Brain microvascular endothelial cell (primary cell): ENCODE results near the gene SNPH.
"Not testable (repeated sequence)": the region's sequence is repeated elsewhere in the genome, so short reads cannot be mapped to it uniquely, and the experiment has no call there.

Source experiments
- DNase-seq: peaks from one replicate; pipeline ENCODE4 v3.0.0-alpha.2; 2020
- H3K27ac ChIP-seq: fragments of 250-450 bp; sonication (Bioruptor Pico); 2 replicates; pipeline ENCODE4 v1.5.1; 2020; ENCODE audit warnings: mild to moderate bottlenecking, moderate library complexity
- H3K27me3 ChIP-seq: fragments of 250-450 bp; sonication (Bioruptor Pico); replicated peaks from 2 replicates; pipeline ENCODE4 v1.5.1; 2020; ENCODE audit warnings: mild to moderate bottlenecking
- H3K36me3 ChIP-seq: fragments of 250-450 bp; sonication (Bioruptor Pico); replicated peaks from 2 replicates; pipeline ENCODE4 v1.5.1; 2020; ENCODE audit warnings: mild to moderate bottlenecking
- H3K4me3 ChIP-seq: 2 replicates; pipeline ENCODE4 v1.5.1; 2011; ENCODE audit warnings: low read depth, mild to moderate bottlenecking, control low read depth, low read length, moderate library complexity
- in situ Hi-C: cut with HindIII; loops from 2 replicates; pipeline ENCODE4 v1.10.0; 2017; ENCODE audit warnings: low sequenced_read_pairs, low pct_ligation_motif_present
- TF ChIP-seq, protein P1 (sequence below): IDR thresholded peaks from 2 replicates; pipeline ENCODE4 v1.5.1; 2011; ENCODE audit warnings: low read depth, mild to moderate bottlenecking, moderate library complexity, low read length, control low read depth, inconsistent platforms; ENCODE audit errors: missing control alignments

The SNPH gene, protein sequence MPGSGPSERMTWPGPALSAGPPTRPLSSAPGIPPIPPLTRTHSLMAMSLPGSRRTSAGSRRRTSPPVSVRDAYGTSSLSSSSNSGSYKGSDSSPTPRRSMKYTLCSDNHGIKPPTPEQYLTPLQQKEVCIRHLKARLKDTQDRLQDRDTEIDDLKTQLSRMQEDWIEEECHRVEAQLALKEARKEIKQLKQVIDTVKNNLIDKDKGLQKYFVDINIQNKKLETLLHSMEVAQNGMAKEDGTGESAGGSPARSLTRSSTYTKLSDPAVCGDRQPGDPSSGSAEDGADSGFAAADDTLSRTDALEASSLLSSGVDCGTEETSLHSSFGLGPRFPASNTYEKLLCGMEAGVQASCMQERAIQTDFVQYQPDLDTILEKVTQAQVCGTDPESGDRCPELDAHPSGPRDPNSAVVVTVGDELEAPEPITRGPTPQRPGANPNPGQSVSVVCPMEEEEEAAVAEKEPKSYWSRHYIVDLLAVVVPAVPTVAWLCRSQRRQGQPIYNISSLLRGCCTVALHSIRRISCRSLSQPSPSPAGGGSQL

DNA sequence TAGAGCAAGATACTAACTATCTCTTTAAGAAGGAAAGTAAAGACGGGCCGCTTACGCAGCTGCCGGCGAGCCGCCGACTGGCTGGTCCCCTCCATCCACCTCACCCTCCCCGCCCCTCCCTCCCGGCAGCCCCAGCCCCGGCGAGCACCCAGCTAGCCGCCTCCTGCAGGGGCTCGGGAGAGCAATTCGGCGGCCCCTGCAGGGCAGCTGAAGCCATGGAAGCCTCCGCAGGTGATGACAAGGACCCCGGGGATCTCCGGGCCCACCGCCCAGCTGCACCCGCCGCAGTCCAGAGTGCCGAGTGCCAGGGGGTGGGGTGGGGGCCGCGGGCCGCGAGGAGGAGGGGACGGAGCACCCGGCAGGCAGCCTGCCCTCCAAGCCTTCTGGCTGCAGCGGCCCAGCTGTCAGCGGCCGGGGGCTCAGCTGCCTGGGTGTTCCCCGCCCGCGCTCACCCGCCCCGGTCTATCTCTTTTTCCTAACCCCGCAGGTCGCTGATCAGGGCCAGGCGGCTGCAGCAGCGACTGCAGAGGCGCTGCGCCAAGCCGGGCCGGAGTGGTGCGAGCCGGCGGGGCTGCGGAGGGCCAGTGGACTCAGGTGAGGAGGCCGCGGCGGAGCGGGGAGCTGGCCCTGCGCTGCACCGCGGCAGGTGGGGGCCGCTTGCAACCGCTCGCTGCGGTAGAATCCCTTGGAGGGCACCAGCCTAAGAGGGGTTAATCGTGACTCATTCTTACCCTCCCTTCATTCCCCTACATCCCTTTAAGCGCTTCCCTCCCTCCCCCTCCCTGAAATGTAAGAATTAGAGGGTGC, at the start of gene SNPH:
TSS of gene SNPH (plus strand) at position 128 of the 807 bp plus-strand sequence. CDS start 29,946 bp downstream, outside the sequence.
- in situ Hi-C loops = no loop called here
- peak; percentile 74 for DNase-seq
- H3K36me3 ChIP-seq = no peaks in the 10 kb centered on the region
- TF ChIP-seq, protein P1, sequence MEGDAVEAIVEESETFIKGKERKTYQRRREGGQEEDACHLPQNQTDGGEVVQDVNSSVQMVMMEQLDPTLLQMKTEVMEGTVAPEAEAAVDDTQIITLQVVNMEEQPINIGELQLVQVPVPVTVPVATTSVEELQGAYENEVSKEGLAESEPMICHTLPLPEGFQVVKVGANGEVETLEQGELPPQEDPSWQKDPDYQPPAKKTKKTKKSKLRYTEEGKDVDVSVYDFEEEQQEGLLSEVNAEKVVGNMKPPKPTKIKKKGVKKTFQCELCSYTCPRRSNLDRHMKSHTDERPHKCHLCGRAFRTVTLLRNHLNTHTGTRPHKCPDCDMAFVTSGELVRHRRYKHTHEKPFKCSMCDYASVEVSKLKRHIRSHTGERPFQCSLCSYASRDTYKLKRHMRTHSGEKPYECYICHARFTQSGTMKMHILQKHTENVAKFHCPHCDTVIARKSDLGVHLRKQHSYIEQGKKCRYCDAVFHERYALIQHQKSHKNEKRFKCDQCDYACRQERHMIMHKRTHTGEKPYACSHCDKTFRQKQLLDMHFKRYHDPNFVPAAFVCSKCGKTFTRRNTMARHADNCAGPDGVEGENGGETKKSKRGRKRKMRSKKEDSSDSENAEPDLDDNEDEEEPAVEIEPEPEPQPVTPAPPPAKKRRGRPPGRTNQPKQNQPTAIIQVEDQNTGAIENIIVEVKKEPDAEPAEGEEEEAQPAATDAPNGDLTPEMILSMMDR = no peak
- H3K27ac ChIP-seq = no peak within 1 kb of the TSS
- no peaks in the 10 kb centered on the region for H3K27me3 ChIP-seq
- H3K4me3 ChIP-seq = peak within 1 kb of the TSS; percentile 68

DNA sequence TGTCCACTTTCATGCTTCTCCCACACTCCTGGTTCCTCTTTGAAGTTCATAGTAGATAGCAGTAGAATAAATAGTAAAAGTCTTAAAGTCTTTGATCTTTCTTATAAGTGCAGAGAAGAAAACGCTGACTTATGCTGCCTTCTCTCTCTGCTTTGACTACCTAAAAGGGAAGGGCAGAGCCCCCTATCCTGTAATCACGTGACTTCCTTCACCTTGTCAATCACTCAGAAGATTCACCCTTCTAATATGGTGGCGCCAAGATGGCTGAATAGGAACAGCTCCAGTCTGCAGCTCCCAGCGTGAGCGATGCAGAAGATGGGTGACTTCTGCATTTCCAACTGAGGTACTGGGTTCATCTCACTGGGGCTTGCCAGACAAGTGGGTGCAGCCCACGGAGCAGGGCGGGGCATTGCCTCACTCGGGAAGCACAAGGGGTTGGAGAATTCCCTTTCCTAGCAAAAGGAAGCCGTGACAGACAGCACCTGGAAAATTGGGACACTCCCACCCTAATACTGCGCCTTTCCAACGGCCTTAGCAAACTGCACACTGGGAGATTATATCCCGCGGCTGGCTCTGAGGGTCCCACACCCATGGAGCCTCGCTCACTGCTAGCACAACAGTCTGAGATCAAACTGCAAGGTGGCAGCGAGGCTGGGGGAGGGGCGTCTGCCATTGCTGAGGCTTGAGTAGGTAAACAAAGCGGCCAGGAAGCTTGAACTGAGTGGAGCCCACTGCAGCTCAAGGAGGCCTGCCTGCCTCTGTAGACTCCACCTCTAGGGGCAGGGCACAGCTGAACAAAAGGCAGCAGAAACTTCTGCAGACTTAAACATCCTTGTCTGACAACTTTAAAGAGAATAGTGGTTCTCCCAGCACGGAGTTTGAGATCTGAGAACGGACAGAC, 49.3 kb upstream of the SNPH start:
- H3K36me3 ChIP-seq, H3K27me3 ChIP-seq, DNase-seq, in situ Hi-C loops, H3K4me3 ChIP-seq, H3K27ac ChIP-seq: not testable (repeated sequence)

DNA sequence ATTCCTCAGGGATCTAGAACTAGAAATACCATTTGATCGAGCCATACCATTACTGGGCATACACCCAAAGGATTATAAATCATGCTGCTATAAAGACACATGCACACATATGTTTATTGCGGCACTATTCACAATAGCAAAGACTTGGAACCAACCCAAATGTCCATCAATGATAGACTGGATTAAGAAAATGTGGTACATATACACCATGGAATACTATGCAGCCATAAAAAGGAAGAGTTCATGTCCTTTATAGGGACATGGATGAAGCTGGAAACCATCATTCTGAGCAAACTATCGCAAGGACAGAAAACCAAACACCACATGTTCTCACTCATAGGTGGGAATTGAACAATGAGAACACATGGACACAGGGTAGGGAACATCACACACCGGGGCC, 43.3 kb upstream of the SNPH start:
- DNase-seq, H3K4me3 ChIP-seq, H3K36me3 ChIP-seq, H3K27me3 ChIP-seq, in situ Hi-C loops, H3K27ac ChIP-seq: not testable (repeated sequence)

DNA sequence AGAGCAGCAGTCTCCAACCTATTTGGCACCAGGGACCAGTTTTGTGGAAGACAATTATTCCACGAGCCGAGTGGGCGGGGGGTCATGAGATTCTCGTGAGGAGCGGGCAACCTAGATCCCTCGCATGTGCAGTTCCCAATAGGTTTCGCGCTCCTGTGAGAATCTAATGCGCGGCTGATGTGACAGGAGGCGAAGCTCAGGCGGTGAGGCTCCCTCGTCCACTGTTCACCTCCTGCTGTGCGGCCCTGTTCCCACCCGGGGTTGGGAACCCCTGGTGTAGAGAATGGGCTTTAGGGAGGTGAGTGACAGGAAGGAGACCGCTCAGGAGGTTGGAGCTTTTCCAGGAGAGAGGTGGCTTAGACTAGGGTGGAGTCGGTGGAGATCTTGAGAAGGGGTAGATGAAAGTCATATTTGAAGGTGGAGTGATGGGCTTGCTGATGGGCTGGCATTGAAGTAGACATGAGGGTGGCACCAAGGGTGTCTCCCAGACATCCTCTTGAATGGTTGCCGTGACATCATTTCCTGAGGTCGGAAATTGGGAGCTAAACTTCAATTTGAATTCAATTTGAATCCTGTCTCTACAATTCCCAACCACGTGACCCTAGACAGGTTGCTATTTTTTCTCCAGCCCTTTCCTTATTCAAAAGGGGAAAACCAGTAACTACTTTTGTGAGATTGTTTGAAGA, 41.7 kb upstream of the SNPH start:
- no peaks in the 10 kb centered on the region for H3K36me3 ChIP-seq
- no peak for DNase-seq
- H3K27ac ChIP-seq = no peak overlapping the region
- H3K27me3 ChIP-seq = peaks cover 3% of the 10 kb centered on the region
- in situ Hi-C loops = no loop called here
- TF ChIP-seq, protein P1 = no peak
- H3K4me3 ChIP-seq = no peak overlapping the region

DNA sequence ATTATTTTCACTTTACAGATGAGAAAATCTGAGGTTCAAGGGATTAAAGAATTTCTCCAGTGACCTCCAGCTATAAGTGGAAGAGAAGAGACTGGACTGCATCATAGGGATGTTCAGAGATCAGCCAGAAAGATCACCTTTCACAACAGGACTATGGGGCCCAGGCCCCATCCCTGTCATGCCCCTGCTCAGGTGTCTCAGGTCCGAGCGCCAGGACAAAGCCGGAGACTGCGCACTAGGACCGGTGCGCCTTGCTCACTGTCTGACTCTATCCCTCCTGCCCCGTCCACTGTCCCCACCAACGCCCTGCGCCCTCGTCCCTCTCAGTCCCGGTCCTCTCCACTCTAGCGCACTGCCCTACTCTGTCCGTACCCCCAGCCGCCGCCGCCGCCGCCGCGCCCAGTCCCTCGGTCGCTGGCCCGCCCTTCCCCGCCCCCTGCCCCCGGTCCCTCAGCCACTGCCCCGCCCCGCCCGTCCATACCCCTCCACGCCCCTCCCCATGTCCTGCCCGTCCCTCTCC, 40.8 kb upstream of the SNPH start:
- in situ Hi-C loops = no loop called here
- H3K4me3 ChIP-seq = peak overlapping the region; percentile 50
- no peak overlapping the region for H3K27ac ChIP-seq
- H3K36me3 ChIP-seq = no peaks in the 10 kb centered on the region
- H3K27me3 ChIP-seq = peaks cover 2% of the 10 kb centered on the region
- TF ChIP-seq, protein P1 = no peak
- no peak for DNase-seq
